Activated CD4-positive, alpha-beta T cell treated with anti-CD3 and anti-CD28 coated beads, Interleukin-2, Interleukin-6, amounts not matched to agents 100 ng/mL and 50 ng/mL, durations not matched to agents 16 hours and 8 hours (primary cell): ENCODE results near the gene HBA2.
"Not testable (repeated sequence)": the region's sequence is repeated elsewhere in the genome, so short reads cannot be mapped to it uniquely, and the experiment has no call there.

Experiments used
- DNase-seq: peaks from one replicate; pipeline ENCODE4 v3.0.0-alpha.2; 2020

The HBA2 gene

DNA sequence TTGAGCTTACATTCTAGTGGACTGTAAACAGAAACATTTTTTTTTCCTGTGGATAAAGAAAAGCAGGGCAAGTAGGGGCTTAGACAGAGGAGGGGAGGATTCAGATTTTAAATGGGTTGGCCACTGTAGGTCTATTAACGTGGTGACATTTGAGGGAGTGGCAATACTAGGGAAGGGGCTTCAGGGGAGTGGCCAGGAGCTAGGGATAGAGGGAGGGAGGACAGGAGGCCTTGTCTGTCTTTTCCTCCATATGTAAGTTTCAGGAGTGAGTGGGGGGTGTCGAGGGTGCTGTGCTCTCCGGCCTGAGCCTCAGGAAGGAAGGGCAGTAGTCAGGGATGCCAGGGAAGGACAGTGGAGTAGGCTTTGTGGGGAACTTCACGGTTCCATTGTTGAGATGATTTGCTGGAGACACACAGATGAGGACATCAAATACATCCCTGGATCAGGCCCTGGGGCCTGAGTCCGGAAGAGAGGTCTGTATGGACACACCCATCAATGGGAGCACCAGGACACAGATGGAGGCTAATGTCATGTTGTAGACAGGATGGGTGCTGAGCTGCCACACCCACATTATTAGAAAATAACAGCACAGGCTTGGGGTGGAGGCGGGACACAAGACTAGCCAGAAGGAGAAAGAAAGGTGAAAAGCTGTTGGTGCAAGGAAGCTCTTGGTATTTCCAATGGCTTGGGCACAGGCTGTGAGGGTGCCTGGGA lies 13.4 kb upstream of the HBA2 start:
- DNase-seq, result no peak

GRCh38 chr16:160242-160641 lies 12.4 kb upstream of the HBA2 start:
- DNase-seq, result not testable (repeated sequence)

DNA sequence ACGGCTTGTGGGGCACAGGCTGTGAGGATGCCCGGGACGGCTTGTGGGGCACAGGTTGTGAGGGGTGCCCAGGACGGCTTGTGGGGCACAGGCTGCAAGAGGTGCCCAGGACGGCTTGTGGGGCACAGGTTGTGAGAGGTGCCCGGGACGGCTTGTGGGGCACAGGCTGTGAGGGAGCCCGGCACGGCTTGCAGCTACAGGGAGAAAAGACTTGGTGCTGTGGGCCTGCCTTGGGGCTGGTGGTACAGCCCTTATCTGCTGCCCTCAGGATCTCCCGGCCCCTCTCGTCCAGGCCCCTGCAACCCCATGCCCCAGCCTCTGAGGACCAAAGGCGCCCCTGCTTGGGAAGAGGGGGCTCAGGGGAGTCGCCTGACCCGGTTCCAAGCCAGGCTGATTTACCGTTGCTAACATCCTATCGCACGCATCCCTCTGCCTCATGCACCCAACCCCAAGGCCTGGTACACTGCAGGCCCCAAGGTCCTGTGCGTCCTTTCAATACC lies 11.9 kb upstream of the HBA2 start:
- no peak for DNase-seq

- no peak for DNase-seq
Measured at GRCh38 chr16:162271-162991, 10.2 kb upstream of the HBA2 start.

GRCh38 chr16:163139-163538 lies 9.5 kb upstream of the HBA2 start:
- DNase-seq, result not testable (repeated sequence)

GRCh38 chr16:163696-164095 lies 9.0 kb upstream of the HBA2 start:
- DNase-seq, result not testable (repeated sequence)

DNA sequence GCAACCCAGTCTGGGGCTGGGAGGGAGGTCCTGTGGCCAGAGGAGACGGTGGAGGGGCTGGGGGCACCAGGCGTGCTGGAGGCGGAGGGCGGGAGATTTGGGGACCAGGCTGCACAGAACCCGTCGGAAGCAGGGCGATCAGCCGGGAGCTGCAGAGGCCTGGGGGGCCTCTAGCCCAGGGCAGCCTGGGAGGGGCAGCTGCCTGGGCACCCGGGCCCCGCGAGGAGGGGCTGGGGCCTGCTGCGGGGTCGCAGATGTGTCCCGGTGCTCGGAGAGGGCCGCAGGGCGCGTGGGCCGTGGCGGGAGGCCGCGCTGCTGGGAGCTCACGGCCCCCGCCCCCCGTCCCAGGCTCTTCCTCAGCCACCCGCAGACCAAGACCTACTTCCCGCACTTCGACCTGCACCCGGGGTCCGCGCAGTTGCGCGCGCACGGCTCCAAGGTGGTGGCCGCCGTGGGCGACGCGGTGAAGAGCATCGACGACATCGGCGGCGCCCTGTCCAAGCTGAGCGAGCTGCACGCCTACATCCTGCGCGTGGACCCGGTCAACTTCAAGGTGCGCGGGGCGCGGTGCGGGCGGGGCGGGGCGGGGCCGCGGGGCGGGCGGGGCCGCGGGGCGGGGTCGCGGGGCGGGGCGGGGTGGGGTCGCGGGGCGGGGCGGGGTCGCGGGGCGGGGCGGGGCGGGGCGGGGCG lies 8.4 kb upstream of the HBA2 start:
- not testable (repeated sequence) for DNase-seq

DNA sequence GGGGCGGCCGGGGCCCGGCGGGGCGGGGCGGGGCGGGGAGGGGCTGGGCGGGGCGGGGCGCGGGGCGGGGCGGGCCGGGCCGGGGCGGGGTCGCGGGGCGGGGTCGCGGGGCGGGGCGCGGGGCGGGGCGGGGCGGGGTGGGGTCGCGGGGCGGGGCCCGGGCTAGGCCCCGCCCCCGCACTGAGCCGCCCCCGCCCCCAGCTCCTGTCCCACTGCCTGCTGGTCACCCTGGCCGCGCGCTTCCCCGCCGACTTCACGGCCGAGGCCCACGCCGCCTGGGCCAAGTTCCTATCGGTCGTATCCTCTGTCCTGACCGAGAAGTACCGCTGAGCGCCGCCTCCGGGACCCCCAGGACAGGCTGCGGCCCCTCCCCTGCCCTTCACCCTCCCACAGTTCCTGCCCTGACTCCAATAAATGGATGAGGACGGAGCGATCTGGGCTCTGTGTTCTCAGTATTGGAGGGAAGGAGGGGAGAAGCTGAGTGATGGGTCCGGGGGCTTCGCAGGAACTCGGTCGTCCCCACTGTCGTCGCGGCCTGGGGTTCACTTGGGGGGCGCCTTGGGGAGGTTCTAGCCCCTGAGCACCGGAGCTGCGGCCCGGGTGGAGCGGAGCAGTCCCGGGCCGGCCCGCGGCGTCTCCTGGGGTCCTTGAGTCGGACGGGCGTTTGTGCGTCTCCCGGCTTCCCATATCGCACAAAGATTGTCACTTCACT lies 7.7 kb upstream of the HBA2 start:
- no peak for DNase-seq

GRCh38 chr16:165539-166374 lies 6.9 kb upstream of the HBA2 start, which contains the start of gene HBM:
HBM (plus strand) TSS chr16:165978; CDS start chr16:165998, 20 bp downstream.
- DNase-seq, result no peak

DNA sequence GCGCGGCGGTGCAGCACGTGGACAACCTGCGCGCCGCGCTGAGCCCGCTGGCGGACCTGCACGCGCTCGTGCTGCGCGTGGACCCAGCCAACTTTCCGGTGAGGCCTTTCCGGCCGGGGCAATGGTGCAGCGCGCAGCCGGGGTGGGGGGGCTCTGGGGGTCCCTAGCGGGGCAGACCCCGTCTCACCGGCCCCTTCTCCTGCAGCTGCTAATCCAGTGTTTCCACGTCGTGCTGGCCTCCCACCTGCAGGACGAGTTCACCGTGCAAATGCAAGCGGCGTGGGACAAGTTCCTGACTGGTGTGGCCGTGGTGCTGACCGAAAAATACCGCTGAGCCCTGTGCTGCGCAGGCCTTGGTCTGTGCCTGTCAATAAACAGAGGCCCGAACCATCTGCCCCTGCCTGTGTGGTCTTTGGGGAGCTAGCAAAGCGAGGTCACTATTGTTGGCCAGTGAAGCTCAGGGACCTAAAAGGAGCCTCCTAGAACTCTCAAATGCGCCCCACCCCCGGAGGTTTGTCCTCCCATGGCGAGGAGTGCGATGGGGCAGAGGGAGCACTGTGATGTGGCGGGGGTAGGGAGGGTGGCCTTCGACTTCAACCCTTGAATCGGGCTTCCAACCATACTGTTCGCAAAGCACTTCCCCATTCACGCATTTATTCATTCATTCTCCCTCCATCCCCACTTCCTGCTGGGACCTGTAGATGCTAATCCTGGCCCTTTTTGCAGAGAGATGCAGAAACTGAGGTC lies 6.1 kb upstream of the HBA2 start:
- no peak for DNase-seq

DNA sequence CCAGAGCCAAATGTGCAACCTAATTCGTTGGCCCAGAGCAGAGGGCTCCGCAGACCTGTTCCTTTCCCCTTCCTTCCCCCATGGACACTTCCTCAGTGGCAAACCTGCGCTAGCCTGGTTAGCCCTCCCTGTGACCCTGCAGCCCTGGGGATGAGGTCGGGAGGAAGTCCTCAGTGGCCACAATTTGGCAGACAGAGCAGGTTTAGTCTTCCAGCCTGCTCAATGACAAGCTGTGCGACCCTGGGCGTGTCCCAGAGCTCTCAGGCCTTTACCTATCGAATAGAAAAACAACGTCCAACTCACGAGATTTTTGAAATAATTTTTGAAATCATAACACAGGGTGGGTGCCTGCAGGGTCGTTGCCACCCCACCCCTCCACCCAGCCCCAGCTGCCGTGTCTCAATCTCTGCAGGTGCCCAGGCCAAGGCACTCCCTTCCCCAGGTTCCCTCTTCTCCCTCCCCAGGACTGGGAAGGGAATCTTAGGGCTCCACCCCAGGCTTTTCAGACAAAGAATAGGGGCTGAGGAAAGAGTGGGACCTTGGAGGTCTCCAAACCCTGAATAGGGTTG lies 5.5 kb upstream of the HBA2 start:
- no peak for DNase-seq

DNA sequence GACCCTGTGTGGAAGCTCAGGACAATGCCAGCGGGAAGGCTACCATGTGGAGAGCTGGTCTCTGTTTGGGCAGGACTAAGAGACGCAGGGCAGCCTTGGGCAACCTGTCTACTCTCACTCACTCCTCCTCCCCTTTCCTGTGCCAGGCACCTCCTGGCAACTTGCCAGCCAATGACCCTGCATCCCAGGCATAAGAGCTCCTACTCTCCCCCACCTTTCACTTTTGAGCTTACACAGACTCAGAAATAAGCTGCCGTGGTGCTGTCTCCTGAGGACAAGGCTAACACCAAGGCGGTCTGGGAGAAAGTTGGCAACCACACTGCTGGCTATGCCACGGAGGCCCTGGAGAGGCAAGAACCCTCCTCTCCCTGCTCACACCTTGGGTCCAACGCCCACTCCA lies 4.3 kb upstream of the HBA2 start:
- DNase-seq, result no peak

DNA sequence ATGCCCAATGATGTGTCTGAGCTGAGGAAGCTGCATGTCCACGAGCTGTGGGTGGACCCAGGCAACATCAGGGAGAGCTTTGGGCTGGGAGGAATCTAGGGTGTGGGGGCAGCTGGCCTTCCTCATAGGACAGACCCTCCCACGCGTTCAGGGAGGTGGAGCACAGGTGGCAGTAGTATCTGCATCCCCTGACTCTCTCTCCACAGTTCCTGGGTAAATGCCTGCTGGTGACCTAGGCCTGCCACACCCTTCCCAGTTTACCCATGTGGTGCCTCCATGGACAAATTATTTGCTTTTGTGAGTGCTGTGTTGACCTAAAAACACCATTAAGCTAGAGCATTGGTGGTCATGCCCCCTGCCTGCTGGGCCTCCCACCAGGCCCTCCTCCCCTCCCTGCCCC lies 3.7 kb upstream of the HBA2 start:
- no peak for DNase-seq

DNA sequence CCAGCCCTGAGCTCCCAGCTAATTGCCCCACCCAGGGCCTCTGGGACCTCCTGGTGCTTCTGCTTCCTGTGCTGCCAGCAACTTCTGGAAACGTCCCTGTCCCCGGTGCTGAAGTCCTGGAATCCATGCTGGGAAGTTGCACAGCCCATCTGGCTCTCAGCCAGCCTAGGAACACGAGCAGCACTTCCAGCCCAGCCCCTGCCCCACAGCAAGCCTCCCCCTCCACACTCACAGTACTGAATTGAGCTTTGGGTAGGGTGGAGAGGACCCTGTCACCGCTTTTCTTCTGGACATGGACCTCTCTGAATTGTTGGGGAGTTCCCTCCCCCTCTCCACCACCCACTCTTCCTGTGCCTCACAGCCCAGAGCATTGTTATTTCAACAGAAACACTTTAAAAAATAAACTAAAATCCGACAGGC lies 2.6 kb upstream of the HBA2 start:
- DNase-seq, result not testable (repeated sequence)

- DNase-seq, result no peak
Measured at GRCh38 chr16:170788-171187, 1.9 kb upstream of the HBA2 start.

DNA sequence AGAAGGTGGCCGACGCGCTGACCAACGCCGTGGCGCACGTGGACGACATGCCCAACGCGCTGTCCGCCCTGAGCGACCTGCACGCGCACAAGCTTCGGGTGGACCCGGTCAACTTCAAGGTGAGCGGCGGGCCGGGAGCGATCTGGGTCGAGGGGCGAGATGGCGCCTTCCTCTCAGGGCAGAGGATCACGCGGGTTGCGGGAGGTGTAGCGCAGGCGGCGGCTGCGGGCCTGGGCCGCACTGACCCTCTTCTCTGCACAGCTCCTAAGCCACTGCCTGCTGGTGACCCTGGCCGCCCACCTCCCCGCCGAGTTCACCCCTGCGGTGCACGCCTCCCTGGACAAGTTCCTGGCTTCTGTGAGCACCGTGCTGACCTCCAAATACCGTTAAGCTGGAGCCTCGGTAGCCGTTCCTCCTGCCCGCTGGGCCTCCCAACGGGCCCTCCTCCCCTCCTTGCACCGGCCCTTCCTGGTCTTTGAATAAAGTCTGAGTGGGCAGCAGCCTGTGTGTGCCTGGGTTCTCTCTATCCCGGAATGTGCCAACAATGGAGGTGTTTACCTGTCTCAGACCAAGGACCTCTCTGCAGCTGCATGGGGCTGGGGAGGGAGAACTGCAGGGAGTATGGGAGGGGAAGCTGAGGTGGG lies 657 bp downstream of the HBA2 start:
- not testable (repeated sequence) for DNase-seq

GRCh38 chr16:173928-174769 lies 1.5 kb downstream of the HBA2 start:
- DNase-seq, result not testable (repeated sequence)

- DNase-seq, result no peak
Measured at GRCh38 chr16:175011-175949, 2.6 kb downstream of the HBA2 start.
